ENCODE results near the gene PPTC7.
"Not testable (repeated sequence)": the region's sequence is repeated elsewhere in the genome, so short reads cannot be mapped to it uniquely, and the experiment has no call there.

PPTC7 gene

DNA sequence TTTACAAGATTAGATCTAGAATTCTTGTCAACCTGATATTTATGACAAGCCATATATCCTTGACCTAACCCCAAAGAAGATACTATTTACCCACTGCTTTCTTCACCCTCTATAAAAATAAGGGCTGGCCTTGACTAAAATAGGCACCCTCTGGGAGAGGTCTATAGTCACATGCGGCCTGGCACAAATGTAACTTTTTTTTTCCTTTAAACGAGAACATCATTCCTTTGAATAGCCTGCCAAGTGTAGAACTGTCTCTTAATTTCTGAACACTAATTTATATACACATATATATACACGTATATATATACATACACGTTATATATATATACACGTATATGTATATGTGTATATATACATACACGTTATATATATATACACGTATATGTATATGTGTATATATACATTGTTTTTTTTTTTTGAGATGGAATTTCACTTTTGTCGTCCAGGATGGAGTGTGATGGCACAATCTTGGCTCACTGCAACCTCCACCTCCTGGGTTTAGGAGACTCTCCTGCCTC, 18.6 kb downstream of the PPTC7 start:
- Histone ChIP-seq H3K9me3 (ENCODE audit: control insufficient read depth, insufficient read depth, low read length) (no peaks in the 10 kb centered on the region), H3K36me3 (ENCODE audit: control insufficient read depth, low read length) (peaks cover 24% of the 10 kb centered on the region), H3K9me2 (replicated peaks; ENCODE audit: control insufficient read depth, low read length) (no peaks in the 10 kb centered on the region), H3K4me1 (ENCODE audit: control insufficient read depth, low read length) (peaks cover 78% of the 10 kb centered on the region), H3K4me2 (ENCODE audit: low read length) (peak overlapping the region; percentile 68), H4K20me1 (ENCODE audit: control insufficient read depth, insufficient read depth, low read depth, low read length) (peaks cover 13% of the 10 kb centered on the region; the same call in 1 of the 2 replicates), H3K27me3 (ENCODE audit: control insufficient read depth, low read length) (no peaks in the 10 kb centered on the region), H3K4me3 (ENCODE audit: low read length) (no peak overlapping the region), H3K79me2 (ENCODE audit: control insufficient read depth, low read length) (peaks cover 99% of the 10 kb centered on the region), H3F3A (ENCODE audit: control insufficient read depth, insufficient read depth) (peaks cover 24% of the 10 kb centered on the region; the same call in 1 of the 2 replicates), H3K27ac (ENCODE audit: low read depth, low read length) (peak overlapping the region; percentile 32; the same call in 1 of the 2 replicates)
- TF ChIP-seq EZH2phosphoT487 (IDR thresholded peaks at IDR 0.05; ENCODE audit: borderline replicate concordance, low read length) = no peak

DNA sequence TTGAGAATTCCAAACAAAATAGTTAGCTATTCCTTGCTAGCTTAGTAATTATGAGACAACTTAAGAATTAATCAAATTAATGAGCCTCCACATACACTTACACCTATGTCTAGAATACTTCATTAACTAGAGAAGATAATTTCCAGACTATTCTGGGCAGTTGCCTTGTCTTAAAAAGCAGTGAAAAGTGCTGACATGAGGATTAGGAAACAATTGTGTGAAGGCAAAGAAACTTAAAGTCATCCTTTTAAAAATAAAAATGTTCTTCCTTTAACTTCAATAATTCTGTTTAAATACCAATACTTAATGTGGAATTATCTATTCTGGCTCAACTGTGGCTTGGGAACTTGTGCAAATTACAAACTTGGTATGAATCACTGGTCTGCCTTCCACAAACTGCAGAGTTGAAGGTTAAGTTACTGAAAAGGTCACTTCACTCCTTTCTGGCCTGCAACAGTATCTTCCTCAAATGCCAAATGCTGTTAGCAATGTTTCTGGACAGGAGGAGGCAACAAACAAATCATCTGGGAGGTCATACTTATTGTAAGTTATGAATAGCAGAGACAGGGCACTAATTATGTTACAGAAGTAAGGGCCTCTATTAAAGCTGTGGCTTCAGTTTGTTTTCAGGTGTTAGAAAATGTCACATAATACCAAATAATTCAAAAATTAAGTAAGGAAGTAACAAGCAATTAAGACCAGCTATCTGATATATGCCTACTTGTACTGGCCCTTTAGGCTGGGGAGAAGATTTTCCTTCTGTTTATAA, 19.2 kb downstream of the PPTC7 start:
- peaks cover 13% of the 10 kb centered on the region; the same call in 1 of the 2 replicates for H4K20me1 ChIP-seq (ENCODE audit: control insufficient read depth, insufficient read depth, low read depth, low read length)
- peaks cover 99% of the 10 kb centered on the region for H3K79me2 ChIP-seq (ENCODE audit: control insufficient read depth, low read length)
- H3K27ac ChIP-seq (ENCODE audit: low read depth, low read length) = peak overlapping the region; percentile 32; the same call in 1 of the 2 replicates
- H3K4me1 ChIP-seq (ENCODE audit: control insufficient read depth, low read length) = peaks cover 80% of the 10 kb centered on the region
- H3K9me2 ChIP-seq (replicated peaks; ENCODE audit: control insufficient read depth, low read length) = no peaks in the 10 kb centered on the region
- no peaks in the 10 kb centered on the region for H3K27me3 ChIP-seq (ENCODE audit: control insufficient read depth, low read length)
- TF ChIP-seq, protein P1, sequence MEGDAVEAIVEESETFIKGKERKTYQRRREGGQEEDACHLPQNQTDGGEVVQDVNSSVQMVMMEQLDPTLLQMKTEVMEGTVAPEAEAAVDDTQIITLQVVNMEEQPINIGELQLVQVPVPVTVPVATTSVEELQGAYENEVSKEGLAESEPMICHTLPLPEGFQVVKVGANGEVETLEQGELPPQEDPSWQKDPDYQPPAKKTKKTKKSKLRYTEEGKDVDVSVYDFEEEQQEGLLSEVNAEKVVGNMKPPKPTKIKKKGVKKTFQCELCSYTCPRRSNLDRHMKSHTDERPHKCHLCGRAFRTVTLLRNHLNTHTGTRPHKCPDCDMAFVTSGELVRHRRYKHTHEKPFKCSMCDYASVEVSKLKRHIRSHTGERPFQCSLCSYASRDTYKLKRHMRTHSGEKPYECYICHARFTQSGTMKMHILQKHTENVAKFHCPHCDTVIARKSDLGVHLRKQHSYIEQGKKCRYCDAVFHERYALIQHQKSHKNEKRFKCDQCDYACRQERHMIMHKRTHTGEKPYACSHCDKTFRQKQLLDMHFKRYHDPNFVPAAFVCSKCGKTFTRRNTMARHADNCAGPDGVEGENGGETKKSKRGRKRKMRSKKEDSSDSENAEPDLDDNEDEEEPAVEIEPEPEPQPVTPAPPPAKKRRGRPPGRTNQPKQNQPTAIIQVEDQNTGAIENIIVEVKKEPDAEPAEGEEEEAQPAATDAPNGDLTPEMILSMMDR (IDR thresholded peaks at IDR 0.05; ENCODE audit: low read depth, low read length, poor library complexity, severe bottlenecking) = no peak
- TF ChIP-seq EZH2phosphoT487 (IDR thresholded peaks at IDR 0.05; ENCODE audit: borderline replicate concordance, low read length) = no peak
- no peak overlapping the region for H3K4me3 ChIP-seq (ENCODE audit: low read length)
- peaks cover 24% of the 10 kb centered on the region for H3K36me3 ChIP-seq (ENCODE audit: control insufficient read depth, low read length)
- peak overlapping the region; percentile 68 for H3K4me2 ChIP-seq (ENCODE audit: low read length)
- H3K9me3 ChIP-seq (ENCODE audit: control insufficient read depth, insufficient read depth, low read length) = no peaks in the 10 kb centered on the region
- H3F3A ChIP-seq (ENCODE audit: control insufficient read depth, insufficient read depth) = peaks cover 24% of the 10 kb centered on the region; the same call in 1 of the 2 replicates

DNA sequence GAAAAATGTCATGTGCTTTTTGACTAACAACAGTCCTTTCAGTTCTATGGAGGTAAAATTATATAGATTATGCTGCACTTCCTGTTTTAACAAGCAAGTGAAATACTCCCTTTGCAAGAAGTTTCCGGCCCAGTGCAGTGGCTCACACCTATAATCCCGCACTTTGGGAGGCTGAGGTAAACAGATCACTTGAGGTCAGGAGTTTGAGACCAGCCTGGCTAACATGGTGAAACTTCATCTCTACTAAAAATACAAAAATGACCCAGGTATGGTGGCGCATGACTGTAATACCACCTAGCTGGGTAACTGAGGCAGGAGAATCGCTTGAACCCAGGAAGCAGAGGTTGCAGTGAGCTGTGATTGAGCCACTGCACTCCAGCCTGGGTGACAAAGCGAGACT, 20.7 kb downstream of the PPTC7 start:
- H4K20me1 ChIP-seq (ENCODE audit: control insufficient read depth, insufficient read depth, low read depth, low read length) = peaks cover 12% of the 10 kb centered on the region; the same call in 1 of the 2 replicates
- H3K4me2 ChIP-seq (ENCODE audit: low read length) = peak overlapping the region; percentile 68

DNA sequence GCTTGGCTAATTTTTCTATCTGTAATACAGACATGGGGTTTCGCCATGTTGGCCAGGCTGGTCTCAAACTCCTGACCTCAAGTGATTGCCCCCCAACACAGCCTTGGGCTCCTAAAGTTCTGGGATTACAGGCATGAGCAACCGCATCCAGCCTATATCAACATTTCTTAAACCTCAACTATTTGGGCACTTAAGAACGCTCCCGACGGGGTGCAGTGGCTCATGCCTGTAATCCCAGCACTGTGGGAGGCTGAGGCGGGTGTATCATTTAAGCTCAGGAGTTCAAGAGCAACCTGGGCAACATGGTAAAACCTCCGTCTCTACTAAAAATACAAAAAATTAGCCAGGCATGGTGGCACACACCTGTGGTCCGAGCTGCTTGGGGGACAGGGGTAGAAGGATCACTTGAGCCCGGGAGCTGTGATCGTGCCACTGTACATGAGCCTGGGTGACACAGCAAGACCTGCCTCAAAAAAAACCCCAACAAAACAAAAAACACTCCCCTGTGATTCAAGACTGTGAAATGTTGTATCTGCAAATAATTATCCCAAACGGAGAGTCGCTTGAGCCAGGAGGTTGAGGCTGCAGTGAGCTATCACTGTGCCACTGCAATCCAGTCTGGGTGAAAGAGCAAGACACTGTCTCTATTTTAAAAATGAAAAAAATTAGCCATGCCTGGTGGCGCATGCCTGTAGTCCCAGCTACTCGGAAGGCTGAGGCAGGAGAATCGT, 21.5 kb downstream of the PPTC7 start:
- no peak overlapping the region for H3K27ac ChIP-seq (ENCODE audit: low read depth, low read length)
- H3K4me2 ChIP-seq (ENCODE audit: low read length) = peak overlapping the region; percentile 68
- 0 out of 2 replicates have a peak, but pooled peaks cover 5% of the 10 kb centered on the region for H4K20me1 ChIP-seq (ENCODE audit: control insufficient read depth, insufficient read depth, low read depth, low read length)
- TF ChIP-seq EZH2phosphoT487 (IDR thresholded peaks at IDR 0.05; ENCODE audit: borderline replicate concordance, low read length) = no peak
- TF ChIP-seq, protein P1 (IDR thresholded peaks at IDR 0.05; ENCODE audit: low read depth, low read length, poor library complexity, severe bottlenecking) = no peak
- peaks cover 29% of the 10 kb centered on the region for H3K36me3 ChIP-seq (ENCODE audit: control insufficient read depth, low read length)
- H3K79me2 ChIP-seq (ENCODE audit: control insufficient read depth, low read length) = peaks cover 99% of the 10 kb centered on the region
- H3K9me2 ChIP-seq (replicated peaks; ENCODE audit: control insufficient read depth, low read length) = no peaks in the 10 kb centered on the region
- no peaks in the 10 kb centered on the region for H3K9me3 ChIP-seq (ENCODE audit: control insufficient read depth, insufficient read depth, low read length)
- peaks cover 21% of the 10 kb centered on the region; the same call in 1 of the 2 replicates for H3F3A ChIP-seq (ENCODE audit: control insufficient read depth, insufficient read depth)
- peaks cover 80% of the 10 kb centered on the region for H3K4me1 ChIP-seq (ENCODE audit: control insufficient read depth, low read length)
- H3K4me3 ChIP-seq (ENCODE audit: low read length) = 0 out of 2 replicates have a peak overlapping the region, but pooled peaks have one; percentile 12
- H3K27me3 ChIP-seq (ENCODE audit: control insufficient read depth, low read length) = no peaks in the 10 kb centered on the region

More for the DNA sequence above, 20.7 kb downstream of the PPTC7 start:
- peak overlapping the region; percentile 32 for H3K27ac ChIP-seq (ENCODE audit: low read depth, low read length)
- peaks cover 31% of the 10 kb centered on the region for H3K36me3 ChIP-seq (ENCODE audit: control insufficient read depth, low read length)
- H3K4me1 ChIP-seq (ENCODE audit: control insufficient read depth, low read length) = peaks cover 84% of the 10 kb centered on the region
- not testable (repeated sequence) for H3K9me3 ChIP-seq (ENCODE audit: control insufficient read depth, insufficient read depth, low read length); H3K9me2 ChIP-seq (replicated peaks; ENCODE audit: control insufficient read depth, low read length); H3K27me3 ChIP-seq (ENCODE audit: control insufficient read depth, low read length)
- H3K4me3 ChIP-seq (ENCODE audit: low read length) = peak overlapping the region; percentile 32; the same call in 1 of the 2 replicates
- H3K79me2 ChIP-seq (ENCODE audit: control insufficient read depth, low read length) = peaks cover 99% of the 10 kb centered on the region
- H3F3A ChIP-seq (ENCODE audit: control insufficient read depth, insufficient read depth) = peaks cover 24% of the 10 kb centered on the region; the same call in 1 of the 2 replicates

Measured in DOHH2 (cell line).